Stimulated activated CD4-positive, alpha-beta T cell treated with anti-CD3 and anti-CD28 coated beads, Interleukin-15, amount 100 ng/mL, for 1 hour (primary cell): ENCODE data around the gene SYCN.

Source experiments
- DNase-seq, 2 donors: peaks; one replicate each; pipeline ENCODE4 v3.0.0-alpha.2; 2020; ENCODE audit warnings: low read depth in 1 of 2, low spot score in 1 of 2

Gene SYCN

DNA sequence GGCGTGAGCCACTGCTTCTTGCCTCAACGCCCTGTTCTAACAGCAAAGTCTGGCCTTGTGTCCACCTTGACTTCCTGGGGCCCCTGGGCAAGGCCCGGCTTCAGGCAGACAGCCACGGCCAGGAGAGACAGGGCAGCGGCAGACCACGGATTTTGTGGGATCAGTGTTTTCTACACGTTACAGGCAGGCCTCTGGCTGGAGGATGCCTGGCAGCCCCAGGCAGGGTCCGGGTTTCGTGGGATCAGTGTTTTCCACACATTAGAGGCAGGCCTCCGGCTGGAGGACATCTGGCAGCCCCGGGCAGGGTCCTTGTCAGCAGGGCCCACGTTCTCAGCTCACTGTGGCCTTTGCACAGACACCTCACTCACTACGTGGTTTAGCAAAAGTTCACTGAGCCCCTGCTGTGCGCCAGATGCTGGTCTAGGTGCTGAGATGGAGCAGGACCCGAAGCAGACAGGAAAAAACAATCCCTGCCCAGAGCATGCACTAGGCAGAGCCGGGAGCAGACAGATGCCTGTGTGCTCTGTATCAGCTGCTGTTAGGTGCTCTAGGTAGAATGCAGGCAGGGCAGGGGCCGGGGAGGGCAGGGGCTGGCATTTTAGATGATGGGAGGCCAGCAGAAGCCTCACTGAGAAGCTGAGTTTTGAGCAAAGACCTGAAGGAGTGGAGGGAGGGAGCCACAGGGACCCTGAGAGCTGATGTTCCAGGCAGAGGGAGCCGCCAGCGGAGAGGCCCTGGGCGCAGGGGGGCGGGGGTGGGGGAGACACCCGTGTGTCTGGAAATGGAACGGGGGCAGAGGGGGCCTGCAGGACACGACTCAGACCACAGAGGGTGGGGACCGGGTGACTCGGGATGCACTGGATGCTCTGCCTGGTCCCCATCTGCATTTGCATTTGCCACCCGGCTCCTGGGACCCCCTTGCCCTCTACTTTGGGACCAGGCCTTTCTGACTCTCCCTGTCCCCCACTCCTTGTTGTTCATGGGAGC is 32.3 kb downstream of the SYCN start:
- no peak for DNase-seq

DNA sequence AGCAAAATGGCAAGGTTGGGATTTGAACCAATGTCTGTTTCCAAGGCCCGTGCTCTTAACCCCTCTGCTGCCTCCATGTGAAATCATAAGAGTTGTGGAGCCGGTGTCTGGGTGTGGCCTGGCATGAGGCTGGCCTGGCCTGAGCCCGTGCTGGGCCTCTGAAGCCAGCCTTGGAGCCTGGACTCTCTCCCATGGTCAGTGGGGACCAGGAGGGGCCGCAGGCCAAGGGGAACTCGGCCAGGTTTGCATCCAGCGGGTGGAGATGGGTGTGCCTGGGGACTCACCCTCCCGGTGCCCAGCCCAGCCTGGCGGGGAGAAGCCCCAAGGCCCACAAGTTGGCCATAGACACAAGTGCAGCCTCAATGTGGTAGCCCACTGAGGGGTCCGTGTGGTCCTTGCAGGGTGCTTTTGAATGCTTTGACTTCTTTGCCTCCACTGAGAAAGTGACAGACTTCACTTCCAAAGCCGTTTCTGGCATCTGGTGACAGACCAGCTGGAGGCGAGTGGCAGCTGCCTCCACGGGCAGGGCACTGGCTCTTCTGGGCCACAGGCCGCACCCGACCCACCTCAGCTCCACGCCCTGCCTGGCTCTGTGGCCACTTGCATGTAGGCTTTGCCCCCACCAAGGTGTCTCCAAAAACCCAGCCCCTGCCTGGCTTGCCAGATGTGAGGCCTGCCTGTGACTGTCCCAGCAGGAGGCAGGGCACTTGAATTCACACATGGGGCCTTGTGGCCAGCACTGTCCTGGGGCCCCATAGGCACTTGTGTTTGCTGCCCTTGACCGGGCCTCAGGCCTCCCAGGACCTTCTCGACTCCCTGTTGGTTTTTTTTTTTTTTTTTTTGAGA is 33.5 kb downstream of the SYCN start:
- no peak for DNase-seq

DNA sequence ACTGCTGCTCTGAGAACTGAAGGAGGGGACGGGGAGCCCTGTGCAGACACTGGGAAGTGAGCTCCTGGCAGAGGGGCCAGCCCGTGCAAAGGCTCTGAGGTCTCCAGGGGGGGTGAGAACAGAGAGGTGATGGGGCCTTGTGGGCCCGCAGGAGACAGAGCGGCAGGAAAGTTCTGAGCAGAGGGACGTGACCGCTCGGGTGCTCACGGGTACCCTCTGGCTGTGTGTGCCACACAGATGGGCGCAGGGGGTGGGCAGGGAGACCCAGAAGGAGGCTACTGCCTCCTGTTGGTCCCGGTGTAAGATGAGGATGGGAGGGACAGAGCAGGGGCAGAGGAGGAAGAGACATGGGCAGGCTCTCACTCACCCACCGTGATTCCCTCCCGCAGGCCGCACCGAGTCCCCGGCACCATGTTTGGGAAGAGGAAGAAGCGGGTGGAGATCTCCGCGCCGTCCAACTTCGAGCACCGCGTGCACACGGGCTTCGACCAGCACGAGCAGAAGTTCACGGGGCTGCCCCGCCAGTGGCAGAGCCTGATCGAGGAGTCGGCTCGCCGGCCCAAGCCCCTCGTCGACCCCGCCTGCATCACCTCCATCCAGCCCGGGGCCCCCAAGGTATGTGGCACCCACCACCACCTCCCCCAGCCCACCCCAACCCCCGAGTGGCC is 34.8 kb downstream of the SYCN start:
- no peak for DNase-seq

DNA sequence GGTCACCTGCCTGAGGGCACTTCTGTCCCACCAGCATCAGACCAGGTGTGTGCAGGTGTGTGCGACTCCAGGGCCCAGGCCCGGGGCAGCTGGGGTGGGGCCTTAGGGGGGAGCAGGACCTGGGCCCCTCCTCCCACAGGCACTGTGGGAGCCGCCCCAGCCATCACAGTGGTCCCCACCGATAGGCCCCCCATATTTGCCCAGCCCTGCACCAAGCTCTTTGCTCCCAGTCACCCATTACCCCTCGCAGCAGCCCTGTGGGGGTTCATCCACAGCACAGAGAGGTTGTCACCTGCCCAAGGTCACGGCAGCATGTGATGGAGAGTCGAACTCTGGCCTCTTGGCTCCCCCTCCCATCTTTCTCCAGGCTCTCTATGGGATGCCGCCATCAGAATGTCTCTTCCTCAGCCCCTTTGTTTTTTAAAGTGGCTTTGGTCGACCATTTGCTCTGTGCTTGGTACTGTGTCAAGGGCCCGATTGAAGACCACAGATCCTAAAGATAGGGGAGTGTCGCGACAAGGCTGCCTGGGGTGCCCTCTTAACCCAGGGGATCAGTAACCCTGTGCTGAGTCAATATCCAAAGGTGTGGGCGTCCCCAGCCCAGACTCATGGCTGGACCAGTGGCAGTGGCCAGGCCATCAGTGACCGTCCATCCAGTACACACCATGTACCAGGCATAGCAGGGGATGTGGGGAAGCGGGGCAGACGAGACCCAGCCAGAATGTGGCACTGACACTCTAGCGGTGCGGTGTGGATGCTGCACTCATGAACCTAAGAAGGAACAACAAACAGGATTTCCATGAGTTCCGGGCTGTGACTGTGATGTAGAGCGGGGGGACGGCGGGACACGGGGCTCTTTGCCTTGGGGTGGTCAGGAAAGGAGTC is 35.6 kb downstream of the SYCN start:
- DNase-seq: no peak

DNA sequence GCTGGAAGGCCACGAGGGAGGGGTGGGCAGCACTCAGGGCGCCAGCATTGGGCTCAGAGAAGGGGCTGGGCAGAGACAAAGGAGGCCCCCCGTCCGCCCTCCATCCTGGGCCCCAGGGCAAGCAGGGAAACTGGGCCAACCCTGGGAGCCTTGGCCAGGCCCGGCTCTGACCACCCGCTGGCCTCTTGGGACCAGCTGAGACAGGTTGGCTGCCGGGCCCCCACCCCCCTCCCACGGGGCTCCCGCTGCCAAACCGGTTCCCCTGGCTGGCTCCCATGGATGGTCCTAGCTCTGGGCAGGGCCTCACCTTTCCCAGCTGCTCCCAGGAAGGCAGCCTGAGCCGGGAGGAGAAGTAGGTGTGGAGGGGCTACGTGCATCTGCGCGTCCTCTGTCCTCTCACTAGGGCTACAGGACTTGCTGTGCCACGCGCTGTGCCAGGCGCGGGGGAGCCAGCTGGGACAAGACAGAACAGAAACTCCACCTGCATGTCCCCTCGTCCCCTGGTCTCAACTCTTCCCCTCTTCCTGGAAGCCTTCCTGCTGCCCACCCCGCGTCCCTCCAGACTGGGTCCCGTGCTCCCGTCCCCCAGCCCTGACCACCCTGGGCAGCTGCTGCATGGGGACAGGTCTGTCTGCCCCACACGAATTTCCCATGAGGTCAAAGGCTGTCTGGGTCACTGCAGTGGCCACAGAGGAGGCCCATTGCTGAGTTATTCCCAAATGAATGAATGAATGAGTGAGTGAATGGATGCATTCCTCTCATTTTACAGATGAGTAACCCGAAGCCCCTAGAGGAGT is 36.4 kb downstream of the SYCN start:
- no peak for DNase-seq

DNA sequence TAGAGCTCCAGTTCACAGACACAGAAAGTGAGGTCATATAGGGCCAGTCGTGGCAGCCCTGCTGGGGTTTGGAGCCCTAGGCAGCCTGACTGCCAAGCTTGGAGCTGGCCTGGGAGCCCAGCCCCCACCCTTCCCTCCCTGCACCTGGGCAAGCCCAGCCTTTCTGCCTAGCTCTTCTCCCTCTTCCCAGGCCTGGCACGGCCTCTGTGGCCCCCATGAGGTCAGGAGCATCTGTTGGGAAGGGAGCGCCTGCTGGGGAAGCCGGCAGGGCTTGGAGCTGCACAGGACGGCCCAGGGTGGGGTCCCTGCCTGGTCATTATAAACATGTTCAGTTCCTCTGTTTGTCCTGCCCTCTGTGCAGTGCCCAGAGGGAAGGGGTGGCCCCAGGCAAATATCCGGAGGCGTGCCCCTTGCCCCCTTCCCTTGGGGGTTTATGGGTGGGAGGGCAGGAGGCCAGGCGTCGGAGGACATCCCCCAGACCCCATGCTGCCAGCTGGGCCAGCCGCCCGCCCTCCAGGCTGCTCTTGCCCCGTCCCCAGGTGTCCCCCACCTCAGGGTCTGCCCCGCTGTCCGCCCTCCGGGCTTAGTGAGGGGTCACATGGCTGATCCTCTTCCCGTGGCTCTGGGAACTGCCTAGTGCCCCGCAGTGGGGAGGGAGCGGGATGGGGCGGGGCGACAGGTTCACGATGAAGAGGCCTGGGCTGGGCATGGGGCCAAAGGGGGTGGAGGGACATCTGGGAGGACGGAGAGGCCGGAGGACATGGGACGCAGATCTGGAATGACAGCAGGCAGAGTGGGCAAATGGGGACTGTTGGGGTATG is 37.3 kb downstream of the SYCN start:
- no peak for DNase-seq

DNA sequence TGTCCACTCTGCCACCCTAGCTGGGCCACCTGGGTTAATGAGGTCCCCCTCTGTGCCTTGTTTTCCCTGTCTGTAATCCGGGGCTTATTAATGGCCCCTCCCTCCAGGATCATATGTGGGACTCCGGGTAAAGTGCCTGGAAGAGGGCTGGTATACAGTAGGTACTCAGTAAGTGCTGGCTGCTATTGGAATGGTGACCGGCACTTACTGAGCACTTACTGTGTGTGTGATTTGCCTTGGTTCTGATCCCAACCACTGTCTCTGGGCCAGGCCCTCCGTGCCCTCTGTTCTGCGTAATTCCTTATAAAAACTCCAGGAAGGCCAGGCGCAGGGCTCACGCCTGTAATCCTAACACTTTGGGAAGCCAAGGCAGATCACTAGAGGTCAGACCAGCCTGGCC is 38.2 kb downstream of the SYCN start:
- no peak for DNase-seq

DNA sequence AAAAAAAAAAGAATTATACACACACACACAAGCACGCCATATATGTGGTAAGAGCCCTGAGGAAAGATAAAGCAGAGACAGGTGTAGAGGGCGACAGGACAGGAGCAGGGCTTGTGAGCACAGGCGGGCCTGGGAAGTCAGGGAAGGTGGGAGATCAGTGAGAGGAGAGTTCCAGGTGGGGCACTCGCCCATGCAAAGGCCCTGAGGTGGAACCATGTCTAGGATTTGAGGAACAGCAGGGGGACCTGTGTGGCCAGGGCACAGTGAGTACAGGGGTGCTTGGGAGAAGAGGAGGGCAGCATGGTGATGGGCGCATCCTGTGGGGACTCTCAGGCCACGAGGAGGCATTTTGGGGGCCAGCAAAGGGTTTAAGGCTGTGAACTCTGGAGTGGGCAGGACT is 39.8 kb downstream of the SYCN start:
- no peak for DNase-seq

DNA sequence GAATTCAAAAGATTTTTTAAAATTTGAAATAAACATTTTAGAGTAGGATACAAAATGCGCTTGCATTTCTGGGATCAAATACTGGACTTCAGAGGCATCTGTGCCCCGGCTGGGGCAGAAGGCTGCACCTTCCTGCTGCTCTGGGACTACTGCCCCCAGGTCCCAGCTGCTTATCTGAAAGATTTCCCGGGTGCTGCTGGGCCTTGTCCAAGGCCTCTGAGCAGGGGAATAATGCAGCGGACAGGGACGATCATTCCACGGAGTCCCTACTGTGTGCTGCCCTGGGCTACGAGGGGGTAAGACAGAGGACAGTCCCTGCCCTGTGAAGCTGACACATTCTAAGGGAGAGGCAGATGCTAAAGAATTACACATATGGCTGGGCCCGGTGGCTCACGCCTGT is 40.4 kb downstream of the SYCN start:
- DNase-seq: no peak

DNA sequence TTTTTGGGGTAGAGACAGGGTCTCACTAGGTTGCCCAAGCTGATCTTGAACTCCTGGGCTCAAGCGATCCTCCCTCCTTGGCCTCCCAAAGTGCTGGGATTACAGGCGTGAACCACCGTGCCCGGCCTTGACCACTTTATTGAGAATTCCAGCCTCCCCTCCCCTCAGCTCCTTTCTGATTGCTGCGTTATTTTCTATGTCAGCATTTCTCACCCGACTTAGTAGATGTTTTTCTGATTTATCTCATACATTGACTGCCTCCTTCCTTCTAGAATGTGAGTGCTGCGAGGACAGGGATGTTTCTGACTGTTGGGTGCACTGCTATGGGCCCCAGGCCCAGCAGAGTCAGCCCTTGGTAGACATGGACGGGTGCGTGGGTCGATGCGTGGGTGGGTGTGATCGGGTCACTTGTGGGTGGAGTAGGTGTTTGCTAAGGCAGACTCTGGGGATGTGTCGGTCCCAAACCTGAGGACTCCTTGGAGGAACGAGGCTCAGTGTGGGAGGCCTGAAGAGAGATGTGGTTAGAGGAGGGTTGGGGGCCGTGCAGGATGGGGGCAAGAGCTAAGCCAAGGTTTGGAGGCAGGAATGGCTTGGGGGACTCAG is 41.5 kb downstream of the SYCN start:
- no peak for DNase-seq

DNA sequence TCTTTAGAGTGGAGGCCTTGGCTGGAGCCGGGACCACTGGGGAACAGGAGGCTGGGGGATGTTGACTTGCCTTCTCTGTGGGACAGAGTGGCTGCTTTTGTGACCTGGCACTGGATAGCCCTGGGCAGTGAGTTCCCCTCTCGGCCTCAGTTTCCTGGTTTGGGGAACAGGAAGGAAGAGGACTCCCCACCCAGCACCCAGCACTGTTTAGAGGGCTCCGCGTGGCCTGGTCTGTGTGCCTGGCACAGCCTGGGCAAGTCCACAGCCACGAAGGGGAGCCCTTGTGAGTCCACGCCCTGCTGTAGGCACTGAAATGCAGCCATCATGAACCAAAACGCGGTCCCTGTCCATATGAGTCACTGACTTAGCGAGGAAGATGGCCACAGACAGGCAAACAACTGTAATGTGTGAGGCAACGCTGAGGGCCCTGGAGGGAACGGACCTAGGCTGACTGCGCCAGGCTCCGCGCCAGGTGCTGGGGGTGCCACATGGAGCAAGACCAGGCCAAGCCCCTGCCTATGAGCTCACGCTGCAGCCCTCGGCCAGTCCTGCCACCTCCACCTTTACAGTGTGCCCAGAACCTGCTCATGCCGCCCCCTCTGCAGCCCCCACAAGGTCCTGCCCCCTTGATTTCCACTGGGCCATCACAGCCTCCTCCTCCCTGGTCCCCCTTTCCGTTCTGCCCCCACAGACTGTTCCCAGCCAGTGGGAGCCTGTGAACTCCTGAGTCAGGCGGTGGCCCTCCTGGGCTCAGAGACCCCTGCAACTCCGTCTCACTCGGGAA is 43.0 kb downstream of the SYCN start:
- no peak for DNase-seq

DNA sequence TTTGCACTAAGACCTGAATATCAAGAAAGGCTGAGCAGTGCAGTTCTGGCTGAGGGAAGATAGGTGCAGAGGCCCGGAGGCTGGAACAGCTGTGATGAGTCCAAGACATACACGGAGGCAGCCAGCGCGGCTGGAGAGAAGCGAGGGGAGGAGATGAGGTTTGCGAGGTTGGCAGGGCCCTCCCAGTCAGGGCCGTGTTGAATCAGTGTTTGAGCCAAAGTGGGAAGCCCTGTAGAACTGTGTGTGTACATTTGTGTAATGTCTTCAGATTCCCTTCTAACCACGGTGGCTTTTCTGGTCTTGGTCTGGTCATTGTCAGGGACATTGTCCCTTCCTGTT is 43.6 kb downstream of the SYCN start:
- DNase-seq: no peak

DNA sequence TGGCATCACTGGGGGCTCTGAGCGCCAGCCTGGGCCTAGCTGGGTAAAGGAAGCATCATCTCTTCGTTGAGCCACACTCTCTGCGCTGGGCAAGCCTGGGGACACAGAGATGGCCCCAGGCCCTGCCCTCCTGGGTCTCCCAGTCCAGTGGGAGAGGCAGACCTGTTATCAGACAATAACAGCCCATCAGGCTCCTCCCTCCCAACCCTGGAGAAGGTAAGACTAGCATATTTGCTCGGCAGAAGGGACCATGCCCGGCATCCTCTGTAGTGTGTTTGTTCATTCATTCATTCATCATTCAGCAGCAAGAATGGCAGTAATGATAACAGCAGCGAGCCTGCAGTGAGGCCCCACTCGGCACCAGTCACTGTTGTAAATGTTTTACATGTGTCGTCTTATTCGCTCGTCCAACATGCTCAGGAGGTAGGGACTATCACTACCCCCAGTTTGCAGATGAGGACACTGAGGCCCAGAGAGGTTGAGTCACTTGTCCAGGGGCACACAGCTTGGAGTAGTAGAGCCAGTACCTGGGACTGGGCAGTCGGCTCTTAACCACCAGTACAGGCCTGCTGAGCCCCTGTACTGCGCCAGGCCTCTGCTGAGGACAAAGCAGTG is 45.3 kb downstream of the SYCN start:
- no peak for DNase-seq

DNA sequence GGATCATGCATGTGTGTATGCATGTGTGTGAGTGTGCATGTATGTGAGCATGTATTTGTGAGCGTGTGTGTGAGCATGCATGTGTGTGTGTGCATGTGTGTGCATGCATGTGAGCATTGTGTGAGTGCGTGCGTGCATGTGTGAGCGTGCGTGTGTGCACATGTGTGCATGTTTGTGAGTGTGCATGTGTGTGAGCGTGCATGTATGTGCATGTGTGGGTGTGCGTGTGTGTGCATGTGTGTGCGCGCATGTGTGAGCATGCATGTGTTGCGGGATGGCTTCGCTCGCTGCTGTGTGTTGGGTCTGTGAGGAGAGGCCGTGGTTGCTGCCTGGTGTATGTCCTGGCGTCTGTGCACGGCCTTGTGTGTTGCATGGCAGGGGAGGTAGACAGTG is 46.1 kb downstream of the SYCN start:
- no peak for DNase-seq

DNA sequence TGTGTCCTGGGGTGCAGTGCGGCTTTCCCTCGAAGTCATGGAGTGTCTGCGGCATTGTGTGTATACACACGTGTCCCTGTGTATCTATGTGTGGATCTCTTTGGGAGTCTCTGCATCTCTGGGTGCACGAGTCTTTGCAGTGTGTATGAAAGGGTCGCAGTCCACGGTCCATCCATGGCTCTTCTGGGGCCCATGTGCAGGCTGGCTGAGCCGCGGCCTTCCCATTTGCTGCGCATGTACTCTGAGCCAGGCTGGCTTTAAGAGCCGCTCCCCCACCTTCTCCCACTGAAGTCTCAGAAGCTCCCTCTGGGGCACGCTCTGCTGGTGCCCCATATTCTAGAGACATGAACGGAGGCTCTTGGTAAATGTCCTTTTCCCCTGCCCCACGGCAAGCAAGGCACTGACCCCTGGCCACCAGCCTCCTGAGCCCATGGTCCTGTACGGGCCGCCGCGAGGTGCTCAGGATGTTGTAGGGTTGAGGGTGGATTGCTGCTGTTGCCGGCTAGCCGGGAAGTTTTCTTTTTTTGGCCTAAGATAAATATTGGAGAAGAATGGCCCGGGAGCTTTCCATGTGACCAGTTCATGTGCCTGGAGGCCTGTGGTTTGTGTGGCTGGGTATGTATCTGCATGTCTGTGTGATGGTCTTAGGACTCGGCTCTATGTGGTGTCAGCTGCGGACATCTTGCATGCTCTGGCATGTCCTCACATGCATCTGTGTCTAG is 46.6 kb downstream of the SYCN start:
- DNase-seq: no peak

DNA sequence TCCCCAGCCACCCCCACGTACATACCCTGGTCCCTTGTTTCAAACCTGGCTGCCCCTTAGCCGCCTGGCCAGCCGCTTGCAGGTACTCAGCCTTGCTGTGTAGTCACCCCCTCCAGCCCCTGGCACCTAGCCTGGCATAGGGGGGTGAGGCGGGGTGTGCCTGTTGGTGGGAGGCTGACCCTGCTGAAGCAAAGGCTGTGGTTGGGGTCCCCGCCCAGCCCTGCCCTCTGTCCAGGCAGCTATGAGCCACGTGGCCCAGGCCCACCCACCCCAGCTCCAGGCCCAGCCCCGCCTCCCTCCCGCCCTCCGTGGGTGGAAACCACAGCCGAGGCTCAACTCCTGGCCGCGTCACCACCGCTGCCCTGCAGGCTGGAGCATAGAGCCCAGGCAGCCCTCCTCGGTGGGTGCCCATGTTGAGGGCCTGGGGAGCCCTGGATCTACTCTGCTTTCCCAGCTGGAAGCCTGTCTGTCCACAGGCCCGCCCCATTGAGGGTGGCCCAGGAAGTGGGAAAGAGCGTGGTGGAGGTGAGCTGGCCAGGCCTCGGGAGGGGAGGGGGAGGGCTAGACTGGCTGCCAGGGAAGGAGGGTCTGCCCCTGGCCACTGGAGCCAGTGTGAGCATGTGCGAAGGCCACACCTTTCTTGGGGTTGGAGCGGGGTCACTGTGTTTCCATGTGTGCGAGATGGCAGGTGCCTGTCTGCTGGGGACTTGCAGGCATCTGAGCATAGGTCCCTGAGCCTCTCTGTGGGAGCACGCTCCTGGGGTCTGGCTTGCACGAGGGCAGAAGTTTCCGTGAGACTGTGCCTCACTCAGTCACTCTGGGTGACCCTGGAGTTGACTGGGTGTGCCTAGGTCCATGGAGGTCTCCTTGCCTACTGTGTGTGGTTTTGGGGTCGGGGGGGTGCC is 47.5 kb downstream of the SYCN start:
- no peak for DNase-seq
